Astrocyte of the cerebellum (primary cell): Measurements from ENCODE around the gene HSPB7.
A peak's percentile ranks its signal among the peaks of the same experiment; 100 is the strongest.
"Not testable (repeated sequence)": the region's sequence is repeated elsewhere in the genome, so short reads cannot be mapped to it uniquely, and the experiment has no call there.

Experiments used
- DNase-seq: peaks from one replicate; pipeline ENCODE4 v3.0.0-alpha.2; 2011; ENCODE audit warnings: low read depth
- H3K4me3 ChIP-seq: 2 replicates; pipeline ENCODE4 v1.5.1; 2011; ENCODE audit warnings: mild to moderate bottlenecking, low read depth, low read length, moderate library complexity
- in situ Hi-C: cut with HindIII; loops from 2 replicates; pipeline ENCODE4 v1.10.0; 2017; ENCODE audit warnings: low sequenced_read_pairs
- TF ChIP-seq, protein P1 (sequence below): IDR thresholded peaks from 2 replicates; pipeline ENCODE4 v1.5.1; 2012; ENCODE audit warnings: low read length, low read depth, moderate library complexity, mild to moderate bottlenecking; ENCODE audit errors: missing control alignments

The HSPB7 gene

GRCh38 chr1:16038620-16038912, 20.7 kb upstream of the HSPB7 start:
- H3K4me3 ChIP-seq = no peak overlapping the region
- TF ChIP-seq, protein P1, sequence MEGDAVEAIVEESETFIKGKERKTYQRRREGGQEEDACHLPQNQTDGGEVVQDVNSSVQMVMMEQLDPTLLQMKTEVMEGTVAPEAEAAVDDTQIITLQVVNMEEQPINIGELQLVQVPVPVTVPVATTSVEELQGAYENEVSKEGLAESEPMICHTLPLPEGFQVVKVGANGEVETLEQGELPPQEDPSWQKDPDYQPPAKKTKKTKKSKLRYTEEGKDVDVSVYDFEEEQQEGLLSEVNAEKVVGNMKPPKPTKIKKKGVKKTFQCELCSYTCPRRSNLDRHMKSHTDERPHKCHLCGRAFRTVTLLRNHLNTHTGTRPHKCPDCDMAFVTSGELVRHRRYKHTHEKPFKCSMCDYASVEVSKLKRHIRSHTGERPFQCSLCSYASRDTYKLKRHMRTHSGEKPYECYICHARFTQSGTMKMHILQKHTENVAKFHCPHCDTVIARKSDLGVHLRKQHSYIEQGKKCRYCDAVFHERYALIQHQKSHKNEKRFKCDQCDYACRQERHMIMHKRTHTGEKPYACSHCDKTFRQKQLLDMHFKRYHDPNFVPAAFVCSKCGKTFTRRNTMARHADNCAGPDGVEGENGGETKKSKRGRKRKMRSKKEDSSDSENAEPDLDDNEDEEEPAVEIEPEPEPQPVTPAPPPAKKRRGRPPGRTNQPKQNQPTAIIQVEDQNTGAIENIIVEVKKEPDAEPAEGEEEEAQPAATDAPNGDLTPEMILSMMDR = no peak
- in situ Hi-C loops = no loop called here
- no peak for DNase-seq

DNA sequence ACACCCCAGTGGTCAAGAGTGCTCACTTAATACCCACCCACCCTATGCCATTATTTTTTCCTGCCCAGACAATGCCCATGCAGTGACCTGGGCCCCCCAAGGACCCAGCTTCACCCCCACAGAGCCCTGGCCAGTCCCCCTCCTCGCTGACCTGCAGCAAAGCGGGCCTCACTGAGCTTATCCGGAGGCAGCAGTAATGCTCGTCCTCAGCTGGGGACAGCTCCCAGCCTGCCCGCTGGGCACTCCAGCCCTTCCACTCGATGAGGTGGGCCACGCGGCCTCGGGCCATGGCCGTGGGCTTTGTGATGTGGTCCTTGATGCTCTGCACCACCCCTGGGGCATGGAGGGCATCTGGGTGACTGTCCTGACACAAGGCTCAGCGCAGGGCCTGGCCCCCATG, 18.6 kb upstream of the HSPB7 start:
- H3K4me3 ChIP-seq, in situ Hi-C loops, DNase-seq: not testable (repeated sequence)

GRCh38 chr1:16033103-16033632, 15.3 kb upstream of the HSPB7 start:
- DNase-seq, in situ Hi-C loops, H3K4me3 ChIP-seq: not testable (repeated sequence)

GRCh38 chr1:16032388-16033102, 14.7 kb upstream of the HSPB7 start:
- TF ChIP-seq, protein P1 = peak; percentile 98
- peak; percentile 65 for DNase-seq
- no peak overlapping the region for H3K4me3 ChIP-seq
- in situ Hi-C loops = no loop called here

DNA sequence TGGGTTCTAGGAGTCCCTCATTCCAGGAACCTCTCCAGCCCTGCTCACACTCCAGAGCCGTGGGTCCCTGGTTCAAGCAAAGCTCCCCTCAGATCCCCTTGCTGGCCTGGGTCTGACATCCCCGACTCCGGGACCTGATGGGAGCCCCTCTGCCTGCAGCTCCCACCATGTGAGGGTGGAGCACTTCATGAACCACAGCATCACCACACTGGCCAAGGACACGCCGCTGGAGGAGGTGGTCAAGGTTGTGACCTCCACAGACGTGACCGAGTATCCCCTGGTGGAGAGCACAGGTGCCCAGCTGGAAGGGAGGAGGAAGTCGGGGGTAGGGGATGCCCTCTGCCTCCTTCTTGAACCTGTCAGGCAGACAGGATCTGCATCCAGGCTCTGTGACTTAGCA, 13.7 kb upstream of the HSPB7 start:
- in situ Hi-C loops = no loop called here
- no peak for DNase-seq
- no peak overlapping the region for H3K4me3 ChIP-seq
- TF ChIP-seq, protein P1 = no peak

- no peak overlapping the region for H3K4me3 ChIP-seq
- in situ Hi-C loops = no loop called here
- TF ChIP-seq, protein P1 = no peak
- DNase-seq = no peak
Measured at GRCh38 chr1:16029288-16029687, 11.4 kb upstream of the HSPB7 start.

- in situ Hi-C loops, H3K4me3 ChIP-seq, DNase-seq: not testable (repeated sequence)
Measured at GRCh38 chr1:16029003-16029268, 11.1 kb upstream of the HSPB7 start.

GRCh38 chr1:16028237-16029002, 10.6 kb upstream of the HSPB7 start:
- TF ChIP-seq, protein P1 = no peak
- no peak for DNase-seq
- in situ Hi-C loops = no loop called here
- H3K4me3 ChIP-seq = no peak overlapping the region
